HepG2 (cell line): ENCODE results near the gene SARS2. TPM values are rescaled to one million over a fixed set of nuclear protein-coding genes. Genes with fewer than 3 reads are reported as not detected.

Experiments used
- ATAC-seq: fragments of 200-7000 bp; cut with Tn5 transposase; 3 replicates; pipeline ENCODE4 v1.9.1; 2020; ENCODE audit warnings: mild to moderate bottlenecking, moderate library complexity
- BruUV-seq: library from RNA; stranded (reverse); fragments of 400-500 nt; replicated peaks from 2 replicates; lab custom pipeline; 2021; lab: Mats Ljungman, UMichigan
- CTCF ChIA-PET: fragments of 300-600 bp; formaldehyde crosslinking; extraction: SDS; loops from one replicate; lab custom pipeline; 2021; ENCODE audit warnings: low total read pairs, inconsistent platforms, low intra/inter-chr PET ratio; lab: Yijun Ruan, JAX
- POLR2A ChIA-PET: fragments of 350-600 bp; sonication (Branson Sonifier 250); formaldehyde crosslinking; loops from one replicate; lab custom pipeline; 2020; ENCODE audit warnings: antibody characterized with exemption, inconsistent platforms; lab: Yijun Ruan, JAX
- DNase-seq: peaks from one replicate; pipeline ENCODE4 v3.0.0-alpha.2; 2015; ENCODE audit warnings: low spot score
- FAIRE-seq: peaks from 3 replicates; lab custom pipeline; 2011; peaks lifted over from hg19 to GRCh38; lab: Jason Lieb, UNC
- H2AFZ ChIP-seq: one replicate; pipeline ENCODE4 v1.6.1; 2011; ENCODE audit warnings: low read length, inconsistent platforms
- H3K27ac ChIP-seq: fragments of 300-600 bp; 3 replicates; pipeline ENCODE4 v1.8.0; 2011; ENCODE audit warnings: mixed run types, mild to moderate bottlenecking, mixed read lengths, low read length, inconsistent platforms; ENCODE audit not compliant: insufficient read depth; ENCODE audit errors: extremely low read length
- H3K27me3 ChIP-seq, 2 experiments: fragments of 200-600 bp in 1 of 2; 2 replicates in 1 of 2; 3 replicates in 1 of 2; pipeline versions ENCODE4 v1.6.0 to v1.8.0; 2011; ENCODE audit warnings: low read length in 2 of 2, mild to moderate bottlenecking in 2 of 2, moderate library complexity in 2 of 2, inconsistent platforms in 1 of 2; ENCODE audit not compliant: insufficient read depth in 2 of 2, control insufficient read depth in 1 of 2
- H3K36me3 ChIP-seq, 2 experiments: fragments of 200-600 bp in 1 of 2; replicated peaks in 1 of 2; 2 replicates in 1 of 2; 3 replicates in 1 of 2; pipeline versions ENCODE4 v1.5.1 to v1.8.0; 2011; ENCODE audit warnings: low read length in 2 of 2, inconsistent platforms in 1 of 2; ENCODE audit not compliant: insufficient read depth in 2 of 2, control insufficient read depth in 1 of 2
- H3K4me1 ChIP-seq: 2 replicates; pipeline ENCODE4 v1.5.1; 2012; ENCODE audit warnings: low read length, inconsistent platforms; ENCODE audit not compliant: insufficient read depth
- H3K4me2 ChIP-seq: 2 replicates; pipeline ENCODE4 v1.6.0; 2011; ENCODE audit warnings: low read depth, low read length, inconsistent platforms
- H3K4me3 ChIP-seq, 3 experiments: fragments of 200-600 bp in 1 of 3; sonication (generic), shearing (Covaris generic) in 1 of 3; replicated peaks in 1 of 3; 2 replicates each; pipeline ENCODE4 v1.5.1; 2011 to 2016; ENCODE audit warnings: low read length in 3 of 3, inconsistent platforms in 2 of 3, low read depth in 2 of 3, mild to moderate bottlenecking in 2 of 3, control low read depth in 1 of 3, mixed read lengths in 1 of 3; ENCODE audit not compliant: insufficient read depth in 1 of 3
- H3K79me2 ChIP-seq: one replicate; pipeline ENCODE4 v1.6.1; 2011; ENCODE audit warnings: low read length, inconsistent platforms; ENCODE audit not compliant: insufficient read depth
- H3K9ac ChIP-seq: 2 replicates; pipeline ENCODE4 v1.6.0; 2011; ENCODE audit warnings: mild to moderate bottlenecking, low read depth, low read length, inconsistent platforms; ENCODE audit not compliant: insufficient read depth
- H3K9me3 ChIP-seq: 2 replicates; pipeline ENCODE4 v1.5.1; 2012; ENCODE audit warnings: mild to moderate bottlenecking, low read length
- H4K20me1 ChIP-seq: 2 replicates; pipeline ENCODE4 v1.6.0; 2011; ENCODE audit warnings: inconsistent platforms, mild to moderate bottlenecking, low read length, moderate library complexity; ENCODE audit not compliant: insufficient read depth
- ETV5 ChIP-seq: IDR thresholded peaks from 2 replicates; pipeline ENCODE4 v1.6.1; 2018; ENCODE audit warnings: missing biosample characterization, missing genetic modification reagents, inconsistent platforms, borderline replicate concordance
- MIER2 ChIP-seq: IDR thresholded peaks from 2 replicates; pipeline ENCODE4 v1.6.1; 2016; ENCODE audit warnings: missing biosample characterization, missing genetic modification reagents
- SP4 ChIP-seq: sonication (generic); formaldehyde crosslinking; IDR thresholded peaks from 2 replicates; pipeline ENCODE4 v1.8.1; 2023; ENCODE audit warnings: mild to moderate bottlenecking, missing genetic modification reagents
- SYNCRIP ChIP-seq: fragments of 200-400 bp; formaldehyde crosslinking; IDR thresholded peaks from 2 replicates; pipeline ENCODE4 v1.6.1; 2018; ENCODE audit warnings: mild to moderate bottlenecking, low read depth, low read length; ENCODE audit not compliant: insufficient read depth
- THYN1 ChIP-seq: sonication (generic); formaldehyde crosslinking; IDR thresholded peaks from 2 replicates; pipeline ENCODE4 v1.8.1; 2023; ENCODE audit warnings: low read depth, mild to moderate bottlenecking, moderate library complexity, missing genetic modification reagents, borderline replicate concordance
- ZNF3 ChIP-seq: IDR thresholded peaks from 2 replicates; pipeline ENCODE4 v1.7.0; 2017; ENCODE audit warnings: inconsistent platforms
- ZNF30 ChIP-seq: sonication (generic); formaldehyde crosslinking; IDR thresholded peaks from 2 replicates; pipeline ENCODE4 v1.5.0; 2020; ENCODE audit warnings: mild to moderate bottlenecking, missing genetic modification reagents
- ZNF572 ChIP-seq: sonication (generic); formaldehyde crosslinking; IDR thresholded peaks from 2 replicates; pipeline ENCODE4 v1.5.1; 2020; ENCODE audit warnings: mild to moderate bottlenecking, missing genetic modification reagents
- ZNF678 ChIP-seq: sonication (generic); formaldehyde crosslinking; IDR thresholded peaks from 2 replicates; pipeline ENCODE4 v1.4.0; 2020; ENCODE audit warnings: mild to moderate bottlenecking, missing genetic modification reagents
- ZNF879 ChIP-seq: sonication (generic); formaldehyde crosslinking; IDR thresholded peaks from 2 replicates; pipeline ENCODE4 v1.8.1; 2023; ENCODE audit warnings: missing genetic modification reagents
- WGBS: methylation state at CpG from one replicate; pipeline ENCODE4 v1.1.6; 2017; ENCODE audit warnings: low lambda C conversion rate; 5-methylcytosine and 5-hydroxymethylcytosine counted together
- in situ Hi-C: cut with HindIII; loops from 2 replicates; pipeline ENCODE4 v1.10.0; 2017; ENCODE audit warnings: low pct_unique_long_range_greater_than_20kb; ENCODE audit not compliant: extremely low pct_ligation_motif_present
- intact Hi-C: fragments of 100-400 bp; cut with micrococcal nuclease; formaldehyde crosslinking; loops from one replicate; pipeline ENCODE4 v1.10.0; 2022; ENCODE audit not compliant: unreplicated experiment
- polyA plus RNA-seq, 8 experiments: library from polyadenylated mRNA; depleted of rRNA in 3 of 8; stranded (reverse) in 7 of 8; unstranded in 1 of 8; fragments of >200 nt; fragmentation: Illumina TruSeq in 4 of 8; extraction: Trizol in 4 of 8; gene quantifications; 2 replicates each; pipeline versions ENCODE4 v1.2.1 to v1.2.3, GENCODE V29; 2011 to 2016; ENCODE audit warnings: low read depth in 4 of 8, missing spikeins in 1 of 8, mixed read lengths in 1 of 8; ENCODE audit not compliant: insufficient read depth in 1 of 8
- total RNA-seq, 5 experiments: library from RNA; depleted of rRNA; stranded (reverse); fragments of >200 nt; fragmentation: Illumina TruSeq; extraction: Trizol; gene quantifications; 2 replicates each; pipeline ENCODE4 v1.2.3, GENCODE V29; 2016; ENCODE audit warnings: low read depth in 1 of 5
- TF ChIP-seq, protein P1 (sequence below): sonication (generic); formaldehyde crosslinking; IDR thresholded peaks from 2 replicates; pipeline ENCODE4 v1.4.0; 2020; ENCODE audit warnings: low read depth, mild to moderate bottlenecking, missing genetic modification reagents
- TF ChIP-seq, protein P2 (sequence below): IDR thresholded peaks from 2 replicates; pipeline ENCODE4 v1.6.1; 2012; ENCODE audit warnings: low read depth, low read length, improper control_type of control experiment
- TF ChIP-seq, protein P3 (sequence below): sonication (generic); formaldehyde crosslinking; IDR thresholded peaks from 2 replicates; pipeline ENCODE4 v1.4.0; 2020; ENCODE audit warnings: missing genetic modification reagents, borderline replicate concordance
- TF ChIP-seq, protein P4 (sequence below): sonication (generic); formaldehyde crosslinking; IDR thresholded peaks from 2 replicates; pipeline ENCODE4 v1.5.0; 2020; ENCODE audit warnings: missing genetic modification reagents, mild to moderate bottlenecking, borderline replicate concordance
- TF ChIP-seq, protein P5 (sequence below): sonication (generic); formaldehyde crosslinking; IDR thresholded peaks from 2 replicates; pipeline ENCODE4 v1.5.0; 2020; ENCODE audit warnings: mild to moderate bottlenecking, missing genetic modification reagents, moderate library complexity

SARS2 gene
- total and polyA plus RNA-seq, 2 of the 13 experiments (the other 11 are each of a cell fraction or from before 2014, with no cell fraction given) = 40.0 to 48.6 TPM

DNA sequence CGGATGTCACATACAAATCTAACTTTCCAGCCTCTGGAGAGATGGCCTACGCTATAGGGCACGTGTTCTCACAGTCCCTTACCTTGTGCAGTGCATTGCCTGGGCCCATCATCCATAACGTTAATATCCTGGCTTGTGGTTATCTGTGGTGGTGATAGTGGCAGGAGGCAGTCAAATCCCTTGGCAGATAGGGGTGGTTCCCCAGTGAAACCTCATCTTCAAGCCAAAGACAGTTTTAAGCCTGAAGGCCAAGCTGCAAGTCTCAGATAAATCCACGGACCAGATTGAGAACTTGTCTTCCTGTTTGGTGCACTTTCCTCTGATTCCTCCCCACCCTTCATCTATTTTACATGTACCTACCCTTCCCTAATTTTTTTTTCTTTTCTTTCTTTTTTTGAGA, 49.2 kb upstream of the SARS2 start:
- Histone ChIP-seq H3K9me3 (no peaks in the 10 kb centered on the region), H3K27me3 (no peaks in the 10 kb centered on the region), H3K9ac (no peak overlapping the region), H2AFZ (no peak overlapping the region), H3K79me2 (peaks cover 7% of the 10 kb centered on the region), H3K4me3 (no peak overlapping the region), H3K4me1 (peaks cover 44% of the 10 kb centered on the region), H4K20me1 (no peaks in the 10 kb centered on the region), H3K36me3 (no peaks in the 10 kb centered on the region), H3K4me2 (no peak overlapping the region), H3K27ac (no peak overlapping the region)
- 70% methylated on average over 4 of the region's 5 CpGs for WGBS
- POLR2A ChIA-PET = interaction anchor here (0.6 kb wide), 1 partner anchor 102 kb away, joined by 4 read pairs; no protein-coding TSS in a partner anchor
- in situ Hi-C loops (loop anchor here (5.0 kb wide), 1 partner anchor 57 kb away; no protein-coding TSS in a partner anchor), intact Hi-C loops (loop anchor here (5.0 kb wide), 1 partner anchor 72 kb away; no protein-coding TSS in a partner anchor)
- CTCF ChIA-PET = no interaction called here
- ATAC-seq (no peak), DNase-seq (no peak), FAIRE-seq (no peak)
- BruUV-seq = no TSS peak
- TF ChIP-seq, protein P1, sequence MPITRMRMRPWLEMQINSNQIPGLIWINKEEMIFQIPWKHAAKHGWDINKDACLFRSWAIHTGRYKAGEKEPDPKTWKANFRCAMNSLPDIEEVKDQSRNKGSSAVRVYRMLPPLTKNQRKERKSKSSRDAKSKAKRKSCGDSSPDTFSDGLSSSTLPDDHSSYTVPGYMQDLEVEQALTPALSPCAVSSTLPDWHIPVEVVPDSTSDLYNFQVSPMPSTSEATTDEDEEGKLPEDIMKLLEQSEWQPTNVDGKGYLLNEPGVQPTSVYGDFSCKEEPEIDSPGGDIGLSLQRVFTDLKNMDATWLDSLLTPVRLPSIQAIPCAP = no peak
- TF ChIP-seq, protein P2, sequence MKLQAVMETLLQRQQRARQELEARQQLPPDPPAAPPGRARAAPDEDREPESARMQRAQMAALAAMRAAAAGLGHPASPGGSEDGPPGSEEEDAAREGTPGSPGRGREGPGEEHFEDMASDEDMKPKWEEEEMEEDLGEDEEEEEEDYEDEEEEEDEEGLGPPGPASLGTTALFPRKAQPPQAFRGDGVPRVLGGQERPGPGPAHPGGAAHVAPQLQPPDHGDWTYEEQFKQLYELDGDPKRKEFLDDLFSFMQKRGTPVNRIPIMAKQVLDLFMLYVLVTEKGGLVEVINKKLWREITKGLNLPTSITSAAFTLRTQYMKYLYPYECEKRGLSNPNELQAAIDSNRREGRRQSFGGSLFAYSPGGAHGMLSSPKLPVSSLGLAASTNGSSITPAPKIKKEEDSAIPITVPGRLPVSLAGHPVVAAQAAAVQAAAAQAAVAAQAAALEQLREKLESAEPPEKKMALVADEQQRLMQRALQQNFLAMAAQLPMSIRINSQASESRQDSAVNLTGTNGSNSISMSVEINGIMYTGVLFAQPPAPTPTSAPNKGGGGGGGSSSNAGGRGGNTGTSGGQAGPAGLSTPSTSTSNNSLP = no peak
- TF ChIP-seq ZNF3 (CRISPR knock-in tag) (no peak), ETV5 (CRISPR knock-in tag) (no peak), ZNF678 (CRISPR knock-in tag) (no peak), MIER2 (CRISPR knock-in tag) (no peak), THYN1 (CRISPR knock-in tag) (no peak), ZNF879 (no peak), SP4 (CRISPR knock-in tag) (no peak), SYNCRIP (no peak), ZNF572 (CRISPR knock-in tag) (no peak), ZNF30 (CRISPR knock-in tag) (no peak)
- TF ChIP-seq, protein P3, sequence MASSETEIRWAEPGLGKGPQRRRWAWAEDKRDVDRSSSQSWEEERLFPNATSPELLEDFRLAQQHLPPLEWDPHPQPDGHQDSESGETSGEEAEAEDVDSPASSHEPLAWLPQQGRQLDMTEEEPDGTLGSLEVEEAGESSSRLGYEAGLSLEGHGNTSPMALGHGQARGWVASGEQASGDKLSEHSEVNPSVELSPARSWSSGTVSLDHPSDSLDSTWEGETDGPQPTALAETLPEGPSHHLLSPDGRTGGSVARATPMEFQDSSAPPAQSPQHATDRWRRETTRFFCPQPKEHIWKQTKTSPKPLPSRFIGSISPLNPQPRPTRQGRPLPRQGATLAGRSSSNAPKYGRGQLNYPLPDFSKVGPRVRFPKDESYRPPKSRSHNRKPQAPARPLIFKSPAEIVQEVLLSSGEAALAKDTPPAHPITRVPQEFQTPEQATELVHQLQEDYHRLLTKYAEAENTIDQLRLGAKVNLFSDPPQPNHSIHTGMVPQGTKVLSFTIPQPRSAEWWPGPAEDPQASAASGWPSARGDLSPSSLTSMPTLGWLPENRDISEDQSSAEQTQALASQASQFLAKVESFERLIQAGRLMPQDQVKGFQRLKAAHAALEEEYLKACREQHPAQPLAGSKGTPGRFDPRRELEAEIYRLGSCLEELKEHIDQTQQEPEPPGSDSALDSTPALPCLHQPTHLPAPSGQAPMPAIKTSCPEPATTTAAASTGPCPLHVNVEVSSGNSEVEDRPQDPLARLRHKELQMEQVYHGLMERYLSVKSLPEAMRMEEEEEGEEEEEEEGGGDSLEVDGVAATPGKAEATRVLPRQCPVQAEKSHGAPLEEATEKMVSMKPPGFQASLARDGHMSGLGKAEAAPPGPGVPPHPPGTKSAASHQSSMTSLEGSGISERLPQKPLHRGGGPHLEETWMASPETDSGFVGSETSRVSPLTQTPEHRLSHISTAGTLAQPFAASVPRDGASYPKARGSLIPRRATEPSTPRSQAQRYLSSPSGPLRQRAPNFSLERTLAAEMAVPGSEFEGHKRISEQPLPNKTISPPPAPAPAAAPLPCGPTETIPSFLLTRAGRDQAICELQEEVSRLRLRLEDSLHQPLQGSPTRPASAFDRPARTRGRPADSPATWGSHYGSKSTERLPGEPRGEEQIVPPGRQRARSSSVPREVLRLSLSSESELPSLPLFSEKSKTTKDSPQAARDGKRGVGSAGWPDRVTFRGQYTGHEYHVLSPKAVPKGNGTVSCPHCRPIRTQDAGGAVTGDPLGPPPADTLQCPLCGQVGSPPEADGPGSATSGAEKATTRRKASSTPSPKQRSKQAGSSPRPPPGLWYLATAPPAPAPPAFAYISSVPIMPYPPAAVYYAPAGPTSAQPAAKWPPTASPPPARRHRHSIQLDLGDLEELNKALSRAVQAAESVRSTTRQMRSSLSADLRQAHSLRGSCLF (CRISPR knock-in tag) = no peak
- TF ChIP-seq, protein P4, sequence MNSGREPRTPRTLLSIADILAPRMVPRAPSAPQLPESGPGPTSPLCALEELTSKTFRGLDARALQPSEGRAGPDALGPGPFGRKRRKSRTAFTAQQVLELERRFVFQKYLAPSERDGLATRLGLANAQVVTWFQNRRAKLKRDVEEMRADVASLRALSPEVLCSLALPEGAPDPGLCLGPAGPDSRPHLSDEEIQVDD (CRISPR knock-in tag) = no peak
- TF ChIP-seq, protein P5, sequence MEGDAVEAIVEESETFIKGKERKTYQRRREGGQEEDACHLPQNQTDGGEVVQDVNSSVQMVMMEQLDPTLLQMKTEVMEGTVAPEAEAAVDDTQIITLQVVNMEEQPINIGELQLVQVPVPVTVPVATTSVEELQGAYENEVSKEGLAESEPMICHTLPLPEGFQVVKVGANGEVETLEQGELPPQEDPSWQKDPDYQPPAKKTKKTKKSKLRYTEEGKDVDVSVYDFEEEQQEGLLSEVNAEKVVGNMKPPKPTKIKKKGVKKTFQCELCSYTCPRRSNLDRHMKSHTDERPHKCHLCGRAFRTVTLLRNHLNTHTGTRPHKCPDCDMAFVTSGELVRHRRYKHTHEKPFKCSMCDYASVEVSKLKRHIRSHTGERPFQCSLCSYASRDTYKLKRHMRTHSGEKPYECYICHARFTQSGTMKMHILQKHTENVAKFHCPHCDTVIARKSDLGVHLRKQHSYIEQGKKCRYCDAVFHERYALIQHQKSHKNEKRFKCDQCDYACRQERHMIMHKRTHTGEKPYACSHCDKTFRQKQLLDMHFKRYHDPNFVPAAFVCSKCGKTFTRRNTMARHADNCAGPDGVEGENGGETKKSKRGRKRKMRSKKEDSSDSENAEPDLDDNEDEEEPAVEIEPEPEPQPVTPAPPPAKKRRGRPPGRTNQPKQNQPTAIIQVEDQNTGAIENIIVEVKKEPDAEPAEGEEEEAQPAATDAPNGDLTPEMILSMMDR (CRISPR knock-in tag) = no peak
